H9 (cell line): ENCODE results near the gene ARHGAP1. TPM values are rescaled to one million over a fixed set of nuclear protein-coding genes. Genes with fewer than 3 reads are reported as not detected.

ENCODE experiments used
- DNase-seq: peaks from one replicate; pipeline ENCODE4 v3.0.0-alpha.2; 2017
- H2AFZ ChIP-seq: one replicate; pipeline ENCODE4 v1.6.1; 2013; ENCODE audit warnings: mild to moderate bottlenecking, low read length, control low read depth, moderate library complexity
- H2AK5ac ChIP-seq: 2 replicates; pipeline ENCODE4 v1.6.1; 2013; ENCODE audit warnings: low read length, control low read depth, mixed read lengths; ENCODE audit not compliant: insufficient read length
- H2BK120ac ChIP-seq: one replicate; pipeline ENCODE4 v1.6.1; 2013; ENCODE audit warnings: low read depth, mild to moderate bottlenecking, low read length, control low read depth, inconsistent platforms; ENCODE audit not compliant: poor library complexity, severe bottlenecking
- H2BK12ac ChIP-seq: 2 replicates; pipeline ENCODE4 v1.6.1; 2013; ENCODE audit warnings: low read length, control low read depth, mixed read lengths, low read depth; ENCODE audit not compliant: insufficient read length
- H2BK15ac ChIP-seq: 2 replicates; pipeline ENCODE4 v1.6.1; 2013; ENCODE audit warnings: low read depth, low read length, control low read depth
- H2BK20ac ChIP-seq: one replicate; pipeline ENCODE4 v1.6.1; 2013; ENCODE audit warnings: low read depth, mild to moderate bottlenecking, low read length, control low read depth, inconsistent platforms; ENCODE audit not compliant: poor library complexity, severe bottlenecking
- H2BK5ac ChIP-seq: 2 replicates; pipeline ENCODE4 v1.6.1; 2013; ENCODE audit warnings: low read length, control low read depth, mixed read lengths; ENCODE audit not compliant: insufficient read length
- H3K14ac ChIP-seq: 2 replicates; pipeline ENCODE4 v1.6.1; 2013; ENCODE audit warnings: low read length, control low read depth; ENCODE audit not compliant: insufficient read depth
- H3K18ac ChIP-seq: 2 replicates; pipeline ENCODE4 v1.6.1; 2013; ENCODE audit warnings: low read depth, mild to moderate bottlenecking, mixed read lengths, low read length, control low read depth; ENCODE audit not compliant: insufficient read length
- H3K23ac ChIP-seq: 2 replicates; pipeline ENCODE4 v1.6.1; 2013; ENCODE audit warnings: low read length, control low read depth, mixed read lengths, low read depth; ENCODE audit not compliant: insufficient read length
- H3K23me2 ChIP-seq: 2 replicates; pipeline ENCODE4 v1.6.1; 2013; ENCODE audit warnings: low read depth, mild to moderate bottlenecking, mixed read lengths, low read length, control low read depth; ENCODE audit not compliant: insufficient read length, poor library complexity, severe bottlenecking
- H3K27ac ChIP-seq: 2 replicates; pipeline ENCODE4 v1.5.1; 2013; ENCODE audit warnings: low read length, control low read depth, mixed read lengths, low read depth; ENCODE audit not compliant: insufficient read length
- H3K27me3 ChIP-seq: 2 replicates; pipeline ENCODE4 v1.6.1; 2013; ENCODE audit warnings: low read length, control low read depth, inconsistent platforms; ENCODE audit not compliant: insufficient read depth
- H3K4ac ChIP-seq: 2 replicates; pipeline ENCODE4 v1.6.1; 2013; ENCODE audit warnings: low read depth, mild to moderate bottlenecking, control low read depth, inconsistent platforms, low read length, moderate library complexity
- H3K4me1 ChIP-seq: 2 replicates; pipeline ENCODE4 v1.6.1; 2013; ENCODE audit warnings: low read length, control low read depth, inconsistent platforms; ENCODE audit not compliant: insufficient read depth
- H3K4me2 ChIP-seq: 2 replicates; pipeline ENCODE4 v1.6.1; 2013; ENCODE audit warnings: low read length, control low read depth, mixed read lengths; ENCODE audit not compliant: insufficient read length, insufficient read depth
- H3K56ac ChIP-seq: 2 replicates; pipeline ENCODE4 v1.6.1; 2013; ENCODE audit warnings: low read depth, mild to moderate bottlenecking, mixed read lengths, low read length, control low read depth; ENCODE audit not compliant: insufficient read length
- H3K79me1 ChIP-seq: 2 replicates; pipeline ENCODE4 v1.6.1; 2013; ENCODE audit warnings: low read depth, mild to moderate bottlenecking, moderate library complexity, low read length, control low read depth, inconsistent platforms; ENCODE audit not compliant: insufficient read depth, poor library complexity, severe bottlenecking
- H3K79me2 ChIP-seq: 2 replicates; pipeline ENCODE4 v1.6.1; 2013; ENCODE audit warnings: low read length, control low read depth, inconsistent platforms; ENCODE audit not compliant: insufficient read depth
- H3K9ac ChIP-seq: 2 replicates; pipeline ENCODE4 v1.6.1; 2013; ENCODE audit warnings: low read length, control low read depth, mixed read lengths; ENCODE audit not compliant: insufficient read length; ENCODE audit errors: extremely low read depth
- H3K9me3 ChIP-seq: one replicate; pipeline ENCODE4 v1.6.1; 2013; ENCODE audit warnings: low read depth, low read length, inconsistent platforms; ENCODE audit not compliant: control insufficient read depth
- H3T11ph ChIP-seq: one replicate; pipeline ENCODE4 v1.6.1; 2013; ENCODE audit warnings: mild to moderate bottlenecking, low read length, control low read depth, inconsistent platforms
- H4K20me1 ChIP-seq: one replicate; pipeline ENCODE4 v1.6.1; 2013; ENCODE audit not compliant: control insufficient read depth, insufficient read length, insufficient read depth
- H4K5ac ChIP-seq: 2 replicates; pipeline ENCODE4 v1.6.1; 2013; ENCODE audit warnings: low read depth, mild to moderate bottlenecking, mixed read lengths, low read length, control low read depth; ENCODE audit not compliant: insufficient read length
- H4K8ac ChIP-seq: replicated peaks from 2 replicates; pipeline ENCODE4 v1.6.1; 2013; ENCODE audit warnings: low read length, control low read depth, mixed read lengths, low read depth; ENCODE audit not compliant: insufficient read length
- H4K91ac ChIP-seq: 2 replicates; pipeline ENCODE4 v1.6.1; 2013; ENCODE audit warnings: low read depth, mild to moderate bottlenecking, moderate library complexity, mixed read lengths, low read length, control low read depth; ENCODE audit not compliant: insufficient read length
- H3K27ac Mint-ChIP-seq, 3 experiments: 2 replicates in 2 of 3; 3 replicates in 1 of 3; pipeline ENCODE4 v1.8.0; 2020 to 2021; ENCODE audit warnings: mixed read lengths in 3 of 3, mild to moderate bottlenecking in 1 of 3, moderate library complexity in 1 of 3
- H3K27me3 Mint-ChIP-seq: 2 replicates; pipeline ENCODE4 v1.8.0; 2021; ENCODE audit warnings: low read depth, mild to moderate bottlenecking, moderate library complexity, mixed read lengths
- H3K36me3 Mint-ChIP-seq, 3 experiments: 2 replicates in 2 of 3; 3 replicates in 1 of 3; pipeline ENCODE4 v1.8.0; 2020 to 2021; ENCODE audit warnings: low read depth in 3 of 3, mixed read lengths in 3 of 3; ENCODE audit not compliant: insufficient read depth in 1 of 3
- H3K4me1 Mint-ChIP-seq, 2 experiments: 2 replicates each; pipeline ENCODE4 v1.8.0; 2020; ENCODE audit warnings: mixed read lengths in 2 of 2
- H3K4me3 Mint-ChIP-seq, 2 experiments: 2 replicates in 1 of 2; 3 replicates in 1 of 2; pipeline ENCODE4 v1.8.0; 2020 to 2021; ENCODE audit warnings: mild to moderate bottlenecking in 2 of 2, mixed read lengths in 2 of 2, moderate library complexity in 1 of 2
- H3K9me3 Mint-ChIP-seq, 2 experiments: 2 replicates in 1 of 2; 3 replicates in 1 of 2; pipeline ENCODE4 v1.8.0; 2020; ENCODE audit warnings: mild to moderate bottlenecking in 2 of 2, mixed read lengths in 2 of 2, moderate library complexity in 1 of 2
- WGBS: extraction: QIAGEN DNeasy Blood & Tissue Kit; methylation state at CpG from one replicate; pipeline ENCODE4 v1.1.7; 2013; ENCODE audit warnings: missing lambda C conversion rate, low lambda C conversion rate, mixed read lengths; ENCODE audit not compliant: insufficient read length; ENCODE audit errors: extremely low coverage; 5-methylcytosine and 5-hydroxymethylcytosine counted together
- total RNA-seq: library from RNA; stranded (reverse); gene quantifications from 2 replicates; pipeline ENCODE4 v1.2.1, GENCODE V29; 2021
- TF ChIP-seq, protein P1 (sequence below): fragments of 200-600 bp; sonication (generic); conservative IDR thresholded peaks from 3 replicates; pipeline ENCODE4 v1.8.0; 2021; ENCODE audit warnings: antibody characterized with exemption, mild to moderate bottlenecking

The ARHGAP1 gene
- total RNA-seq, 1 experiment from 2014 or later, result 45.3 TPM

DNA sequence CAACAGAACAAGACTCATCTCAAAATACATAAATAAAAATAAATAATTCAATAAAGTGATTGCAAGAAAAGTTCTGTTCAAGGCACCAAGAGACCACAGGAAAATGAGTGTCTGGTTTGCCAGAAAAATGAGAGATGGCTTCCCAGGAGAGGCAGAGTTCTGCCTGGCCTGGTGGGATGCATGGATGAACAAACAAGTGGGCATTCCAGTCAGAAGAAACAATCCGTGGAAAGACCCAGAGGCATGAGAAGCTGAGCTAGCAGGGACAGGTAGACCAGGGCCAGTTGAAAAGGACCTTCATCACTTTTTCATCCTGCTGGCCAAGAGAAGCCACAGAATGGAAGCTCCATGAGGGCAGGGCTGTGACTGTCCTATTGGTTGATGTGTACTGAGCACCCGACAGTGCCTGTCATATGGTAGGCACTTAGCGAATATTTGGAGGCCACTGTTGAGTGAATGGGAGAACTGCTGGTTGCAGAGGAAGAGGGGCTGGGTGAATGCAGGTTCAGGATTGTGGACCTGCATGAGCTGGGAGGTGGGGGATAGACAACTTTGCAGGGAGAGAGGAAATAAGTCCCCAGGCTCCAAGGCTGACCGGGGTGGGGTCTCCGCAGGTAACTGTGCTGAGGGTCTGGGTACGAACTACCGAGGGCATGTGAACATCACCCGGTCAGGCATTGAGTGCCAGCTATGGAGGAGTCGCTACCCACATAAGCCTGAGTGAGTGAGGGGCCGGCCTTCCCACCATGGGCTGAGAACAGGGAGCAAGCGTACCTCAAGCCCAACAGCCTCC, 22.3 kb upstream of the ARHGAP1 start:
- no CpG with 5 or more reads among the region's 11 CpGs for WGBS
- no peak overlapping the region for H3K56ac ChIP-seq
- Mint-ChIP-seq H3K9me3 (no peaks in the 10 kb centered on the region), H3K27me3 (no peaks in the 10 kb centered on the region; the same call in 1 of the 2 replicates), H3K27ac (no peak overlapping the region; a peak in 2 of 7 replicates), H3K4me1 (peaks cover 9 to 18% of the 10 kb centered on the region in 2 experiments), H3K4me3 (no peak overlapping the region), H3K36me3 (no peaks in the 10 kb centered on the region)
- H3K4ac ChIP-seq, result no peak overlapping the region
- H2BK20ac ChIP-seq, result no peak overlapping the region
- no peak overlapping the region for H2BK12ac ChIP-seq
- no peak overlapping the region for H3K18ac ChIP-seq
- no peak overlapping the region for H4K5ac ChIP-seq
- H3K23me2 ChIP-seq, result no peaks in the 10 kb centered on the region
- H2BK5ac ChIP-seq, result no peak overlapping the region
- no peaks in the 10 kb centered on the region for H3K79me1 ChIP-seq
- no peak overlapping the region for H2AK5ac ChIP-seq
- no peak overlapping the region for H4K91ac ChIP-seq
- TF ChIP-seq, protein P1, sequence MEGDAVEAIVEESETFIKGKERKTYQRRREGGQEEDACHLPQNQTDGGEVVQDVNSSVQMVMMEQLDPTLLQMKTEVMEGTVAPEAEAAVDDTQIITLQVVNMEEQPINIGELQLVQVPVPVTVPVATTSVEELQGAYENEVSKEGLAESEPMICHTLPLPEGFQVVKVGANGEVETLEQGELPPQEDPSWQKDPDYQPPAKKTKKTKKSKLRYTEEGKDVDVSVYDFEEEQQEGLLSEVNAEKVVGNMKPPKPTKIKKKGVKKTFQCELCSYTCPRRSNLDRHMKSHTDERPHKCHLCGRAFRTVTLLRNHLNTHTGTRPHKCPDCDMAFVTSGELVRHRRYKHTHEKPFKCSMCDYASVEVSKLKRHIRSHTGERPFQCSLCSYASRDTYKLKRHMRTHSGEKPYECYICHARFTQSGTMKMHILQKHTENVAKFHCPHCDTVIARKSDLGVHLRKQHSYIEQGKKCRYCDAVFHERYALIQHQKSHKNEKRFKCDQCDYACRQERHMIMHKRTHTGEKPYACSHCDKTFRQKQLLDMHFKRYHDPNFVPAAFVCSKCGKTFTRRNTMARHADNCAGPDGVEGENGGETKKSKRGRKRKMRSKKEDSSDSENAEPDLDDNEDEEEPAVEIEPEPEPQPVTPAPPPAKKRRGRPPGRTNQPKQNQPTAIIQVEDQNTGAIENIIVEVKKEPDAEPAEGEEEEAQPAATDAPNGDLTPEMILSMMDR, result no peak
- no peak overlapping the region for H3K23ac ChIP-seq
- H3T11ph ChIP-seq, result no peak overlapping the region
- no peak overlapping the region for H2AFZ ChIP-seq
- H3K4me1 ChIP-seq, result 0 out of 2 replicates have a peak, but pooled peaks cover 3% of the 10 kb centered on the region
- DNase-seq, result no peak
- no peak overlapping the region for H3K9ac ChIP-seq
- H3K4me2 ChIP-seq, result no peak overlapping the region
- no peak overlapping the region for H4K8ac ChIP-seq
- no peaks in the 10 kb centered on the region for H4K20me1 ChIP-seq
- H3K27me3 ChIP-seq, result no peaks in the 10 kb centered on the region
- H3K27ac ChIP-seq, result no peak overlapping the region
- H3K9me3 ChIP-seq, result no peaks in the 10 kb centered on the region
- no peak overlapping the region for H3K14ac ChIP-seq
- no peaks in the 10 kb centered on the region for H3K79me2 ChIP-seq
- H2BK120ac ChIP-seq, result no peak overlapping the region
- no peak overlapping the region for H2BK15ac ChIP-seq
